Measurements from ENCODE around the gene MACROH2A2. TPM values are rescaled to one million over a fixed set of nuclear protein-coding genes. Genes with fewer than 3 reads are reported as not detected.
"Not testable (repeated sequence)": the region's sequence is repeated elsewhere in the genome, so short reads cannot be mapped to it uniquely, and the experiment has no call there.

The MACROH2A2 gene
- total and polyA plus RNA-seq, 4 experiments from 2014 or later = 4.6 to 5.6 (median 5.1) TPM

GRCh38 chr10:70098271-70098670 lies 45.6 kb downstream of the MACROH2A2 start:
- Histone ChIP-seq H3K27me3 (ENCODE audit: insufficient read depth, low read length) (no peaks in the 10 kb centered on the region), H3K27ac (ENCODE audit: low read depth, low read length) (no peak overlapping the region), H3K9me3 (ENCODE audit: control insufficient read depth in 1 of 2, low read length in 2 of 2) (no peaks in the 10 kb centered on the region), H3K36me3 (ENCODE audit: insufficient read depth, low read length) (peaks cover 13% of the 10 kb centered on the region), H3K4me3 (ENCODE audit: low read length in 2 of 2) (no peak overlapping the region), H3K4me1 (ENCODE audit: insufficient read depth, low read length) (peaks cover 29% of the 10 kb centered on the region)
- no peak overlapping the region for H3K27ac Mint-ChIP-seq
- no peak for DNase-seq
- ChIA-PET POLR2A (ENCODE audit: partially characterized antibody) (no interaction called here), CTCF (ENCODE audit: partially characterized antibody) (interaction anchor here (0.6 to 3.6 kb wide), 3 partner anchors 16 to 59 kb away, joined by 3 to 34 read pairs (median 3); no protein-coding TSS in a partner anchor)
- H3K4me1 Mint-ChIP-seq = peaks cover 16 to 28% (median 24%) of the 10 kb centered on the region in 4 donors
- no peaks in the 10 kb centered on the region for H3K27me3 Mint-ChIP-seq
- H3K4me3 Mint-ChIP-seq = no peak overlapping the region
- H3K9me3 Mint-ChIP-seq = no peaks in the 10 kb centered on the region
- H3K36me3 Mint-ChIP-seq = peaks cover 43 to 63% of the 10 kb centered on the region in 2 donors
- intact Hi-C loops (cut with micrococcal nuclease) = no loop called here

DNA sequence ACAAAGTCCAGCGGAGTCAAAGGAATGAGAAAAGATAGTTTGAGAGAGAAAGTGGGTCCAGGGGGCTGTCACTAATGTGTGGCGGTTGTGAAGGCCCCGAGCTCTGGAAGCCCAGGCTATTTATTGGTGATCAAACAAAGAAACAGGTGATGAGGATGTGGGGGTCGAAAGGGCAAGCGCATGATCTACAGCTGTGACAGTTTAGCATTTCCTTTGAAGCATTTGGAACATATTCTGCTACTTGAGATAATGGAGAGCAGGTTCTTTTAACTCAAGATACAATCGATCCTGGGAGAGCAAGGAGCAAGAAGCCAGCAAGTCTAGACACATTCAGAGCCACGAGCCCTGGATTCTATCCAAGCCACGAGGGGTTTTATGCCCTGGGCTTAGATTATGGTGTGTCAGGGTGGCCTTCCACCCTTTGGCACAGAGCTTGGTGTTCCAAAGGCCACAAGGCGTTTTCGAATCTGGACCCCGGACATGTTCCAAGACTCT lies 48.5 kb downstream of the MACROH2A2 start:
- H3K27me3 ChIP-seq (ENCODE audit: insufficient read depth, low read length); H3K4me3 Mint-ChIP-seq; H3K4me1 ChIP-seq (ENCODE audit: insufficient read depth, low read length); DNase-seq; H3K9me3 ChIP-seq (ENCODE audit: control insufficient read depth in 1 of 2, low read length in 2 of 2); H3K9me3 Mint-ChIP-seq; H3K4me1 Mint-ChIP-seq; POLR2A ChIA-PET (ENCODE audit: partially characterized antibody); intact Hi-C loops (cut with micrococcal nuclease); H3K27me3 Mint-ChIP-seq; H3K4me3 ChIP-seq (ENCODE audit: low read length in 2 of 2); H3K27ac ChIP-seq (ENCODE audit: low read depth, low read length): not testable (repeated sequence)
- Mint-ChIP-seq H3K36me3 (peaks cover 42 to 66% of the 10 kb centered on the region in 2 donors), H3K27ac (peak overlapping the region in 1 of 7 donors; percentile 44)
- CTCF ChIA-PET (ENCODE audit: partially characterized antibody) = interaction anchor here (2.6 to 3.6 kb wide), 2 partner anchors 16 to 45 kb away, joined by 9 to 34 read pairs; partner anchors contain the start of gene TYSND1
- peaks cover 13% of the 10 kb centered on the region for H3K36me3 ChIP-seq (ENCODE audit: insufficient read depth, low read length)

DNA sequence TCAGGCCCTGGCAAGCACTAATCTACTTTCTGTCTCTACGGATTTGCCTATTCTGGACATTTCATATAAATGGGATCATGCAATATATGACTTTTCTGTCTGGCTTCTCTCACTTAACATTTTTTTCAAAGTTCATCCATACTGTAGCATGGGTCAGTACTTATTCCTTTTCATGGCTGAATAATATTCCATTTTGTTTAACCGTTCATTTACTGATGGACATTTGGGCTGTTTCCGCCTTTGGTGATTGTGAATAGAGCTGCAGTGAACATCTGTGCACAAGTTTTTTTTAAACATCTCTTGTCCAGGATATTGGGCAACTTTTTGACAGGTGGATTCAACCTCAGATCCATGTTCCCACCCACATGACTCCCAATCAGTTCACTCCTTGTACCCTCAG lies 49.0 kb downstream of the MACROH2A2 start:
- CTCF ChIA-PET (ENCODE audit: partially characterized antibody) = interaction anchor here (2.6 to 3.6 kb wide), 2 partner anchors 15 to 45 kb away, joined by 9 to 34 read pairs; partner anchors contain the start of gene TYSND1
- H3K36me3 ChIP-seq (ENCODE audit: insufficient read depth, low read length) = peaks cover 13% of the 10 kb centered on the region
- H3K4me1 Mint-ChIP-seq = peaks cover 0 to 6% (median 0%) of the 10 kb centered on the region in 4 donors
- no peak for DNase-seq
- H3K27ac Mint-ChIP-seq = no peak overlapping the region
- no peak overlapping the region for H3K4me3 Mint-ChIP-seq
- H3K4me3 ChIP-seq (ENCODE audit: low read length in 2 of 2) = no peak overlapping the region
- intact Hi-C loops (cut with micrococcal nuclease) = no loop called here
- no peaks in the 10 kb centered on the region for H3K9me3 Mint-ChIP-seq
- no peaks in the 10 kb centered on the region for H3K9me3 ChIP-seq (ENCODE audit: control insufficient read depth in 1 of 2, low read length in 2 of 2)
- H3K36me3 Mint-ChIP-seq = peaks cover 42 to 61% of the 10 kb centered on the region in 2 donors
- H3K27ac ChIP-seq (ENCODE audit: low read depth, low read length) = no peak overlapping the region
- H3K4me1 ChIP-seq (ENCODE audit: insufficient read depth, low read length) = peaks cover under 1% of the 10 kb centered on the region
- H3K27me3 Mint-ChIP-seq = no peaks in the 10 kb centered on the region
- H3K27me3 ChIP-seq (ENCODE audit: insufficient read depth, low read length) = no peaks in the 10 kb centered on the region
- POLR2A ChIA-PET (ENCODE audit: partially characterized antibody) = no interaction called here

DNA sequence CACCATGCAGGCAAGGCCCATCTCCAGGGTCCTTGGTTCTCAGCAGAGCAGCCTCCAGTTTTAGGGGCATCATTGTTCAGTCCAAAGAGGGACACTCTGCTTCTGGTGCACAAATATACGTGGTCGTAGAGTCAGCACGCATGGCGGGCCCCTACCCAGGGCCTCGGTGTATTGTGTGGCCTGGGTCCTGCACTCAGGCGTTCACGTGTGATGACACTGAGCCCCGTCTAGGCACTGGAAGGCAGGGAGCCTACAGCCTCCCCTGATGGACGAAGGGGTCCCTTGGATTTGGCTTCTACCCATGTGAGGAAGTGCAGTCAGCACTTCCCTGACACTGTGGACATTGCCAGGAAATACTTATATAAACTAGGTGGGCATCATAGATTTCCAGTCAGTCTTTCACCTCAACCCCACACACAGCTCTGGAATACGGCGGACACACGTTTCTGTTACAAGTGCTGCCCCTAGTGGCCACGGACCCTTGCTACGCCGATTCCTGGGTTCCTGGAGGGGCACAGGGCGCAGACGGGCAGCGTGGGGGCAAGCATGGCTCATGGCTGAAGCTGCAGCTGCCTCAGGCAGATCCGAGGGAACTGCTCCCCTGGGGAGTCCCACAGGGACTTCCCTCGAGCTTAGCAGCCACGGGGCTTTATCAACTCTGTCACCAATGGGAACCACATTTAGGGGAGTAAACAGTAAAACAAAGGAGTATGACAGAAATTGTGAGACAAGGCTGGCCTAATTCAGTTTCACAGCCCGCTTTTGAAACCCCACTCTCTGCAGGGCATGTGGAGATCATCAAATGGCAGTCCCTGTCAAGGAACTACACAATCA lies 54.5 kb downstream of the MACROH2A2 start:
- intact Hi-C loops (cut with micrococcal nuclease) = no loop called here
- POLR2A ChIA-PET (ENCODE audit: partially characterized antibody) = no interaction called here
- no peak for DNase-seq
- Mint-ChIP-seq H3K9me3 (no peaks in the 10 kb centered on the region), H3K36me3 (peaks cover 9 to 46% of the 10 kb centered on the region in 2 donors), H3K27me3 (no peaks in the 10 kb centered on the region), H3K4me3 (no peak overlapping the region), H3K4me1 (peaks cover 0 to 1% (median under 1%) of the 10 kb centered on the region in 4 donors), H3K27ac (peak overlapping the region in 2 of 7 donors; percentile 36 to 41)
- Histone ChIP-seq H3K9me3 (ENCODE audit: control insufficient read depth in 1 of 2, low read length in 2 of 2) (no peaks in the 10 kb centered on the region), H3K27ac (ENCODE audit: low read depth, low read length) (no peak overlapping the region), H3K4me3 (ENCODE audit: low read length in 2 of 2) (no peak overlapping the region), H3K36me3 (ENCODE audit: insufficient read depth, low read length) (peaks cover 18% of the 10 kb centered on the region), H3K4me1 (ENCODE audit: insufficient read depth, low read length) (no peaks in the 10 kb centered on the region), H3K27me3 (ENCODE audit: insufficient read depth, low read length) (no peaks in the 10 kb centered on the region)
- CTCF ChIA-PET (ENCODE audit: partially characterized antibody) = interaction anchor here (1.1 to 7.9 kb wide), 3 partner anchors 10 to 16 kb away, joined by 3 to 56 read pairs (median 4); no protein-coding TSS in a partner anchor

GRCh38 chr10:70109064-70109729 lies 56.6 kb downstream of the MACROH2A2 start:
- Histone ChIP-seq H3K36me3 (ENCODE audit: insufficient read depth, low read length) (peaks cover 18% of the 10 kb centered on the region), H3K9me3 (ENCODE audit: control insufficient read depth in 1 of 2, low read length in 2 of 2) (no peaks in the 10 kb centered on the region), H3K4me1 (ENCODE audit: insufficient read depth, low read length) (no peaks in the 10 kb centered on the region), H3K4me3 (ENCODE audit: low read length in 2 of 2) (no peak overlapping the region), H3K27me3 (ENCODE audit: insufficient read depth, low read length) (no peaks in the 10 kb centered on the region), H3K27ac (ENCODE audit: low read depth, low read length) (no peak overlapping the region)
- peaks cover 0 to 1% (median 0%) of the 10 kb centered on the region in 4 donors for H3K4me1 Mint-ChIP-seq
- H3K27me3 Mint-ChIP-seq = no peaks in the 10 kb centered on the region
- CTCF ChIA-PET (ENCODE audit: partially characterized antibody) = interaction anchor here (0.9 to 7.9 kb wide), 5 partner anchors 8 to 194 kb away, joined by 3 to 56 read pairs (median 3); partner anchors contain the start of gene TYSND1
- intact Hi-C loops (cut with micrococcal nuclease) = no loop called here
- H3K4me3 Mint-ChIP-seq = no peak overlapping the region
- POLR2A ChIA-PET (ENCODE audit: partially characterized antibody) = interaction anchor here (1.7 kb wide), 1 partner anchor 16 kb away, joined by 5 read pairs; no protein-coding TSS in a partner anchor
- DNase-seq = no peak
- H3K36me3 Mint-ChIP-seq = peaks cover 20 to 43% of the 10 kb centered on the region in 2 donors
- no peaks in the 10 kb centered on the region for H3K9me3 Mint-ChIP-seq
- H3K27ac Mint-ChIP-seq = no peak overlapping the region

GRCh38 chr10:70111496-70111895 lies 58.9 kb downstream of the MACROH2A2 start:
- Mint-ChIP-seq H3K9me3 (no peaks in the 10 kb centered on the region), H3K27ac (no peak overlapping the region), H3K27me3 (no peaks in the 10 kb centered on the region), H3K4me1 (peaks cover 0 to 6% (median 3%) of the 10 kb centered on the region in 4 donors), H3K36me3 (peaks cover 20 to 38% of the 10 kb centered on the region in 2 donors), H3K4me3 (no peak overlapping the region)
- intact Hi-C loops (cut with micrococcal nuclease) = no loop called here
- POLR2A ChIA-PET (ENCODE audit: partially characterized antibody) = no interaction called here
- Histone ChIP-seq H3K4me3 (ENCODE audit: low read length in 2 of 2) (no peak overlapping the region), H3K27me3 (ENCODE audit: insufficient read depth, low read length) (no peaks in the 10 kb centered on the region), H3K36me3 (ENCODE audit: insufficient read depth, low read length) (peaks cover 18% of the 10 kb centered on the region), H3K9me3 (ENCODE audit: control insufficient read depth in 1 of 2, low read length in 2 of 2) (no peaks in the 10 kb centered on the region), H3K27ac (ENCODE audit: low read depth, low read length) (no peak overlapping the region), H3K4me1 (ENCODE audit: insufficient read depth, low read length) (peaks cover 3% of the 10 kb centered on the region)
- CTCF ChIA-PET (ENCODE audit: partially characterized antibody) = no interaction called here
- no peak for DNase-seq

GRCh38 chr10:70112071-70112470 lies 59.4 kb downstream of the MACROH2A2 start:
- ChIA-PET CTCF (ENCODE audit: partially characterized antibody) (no interaction called here), POLR2A (ENCODE audit: partially characterized antibody) (no interaction called here)
- H3K4me3 ChIP-seq (ENCODE audit: low read length in 2 of 2) = no peak overlapping the region
- no peak for DNase-seq
- Mint-ChIP-seq H3K36me3 (peaks cover 20 to 38% of the 10 kb centered on the region in 2 donors), H3K27me3 (no peaks in the 10 kb centered on the region), H3K4me1 (peaks cover 0 to 7% (median 3%) of the 10 kb centered on the region in 4 donors), H3K27ac (peak overlapping the region in 1 of 7 donors; percentile 15), H3K9me3 (no peaks in the 10 kb centered on the region), H3K4me3 (no peak overlapping the region)
- peaks cover 5% of the 10 kb centered on the region for H3K4me1 ChIP-seq (ENCODE audit: insufficient read depth, low read length)
- no peaks in the 10 kb centered on the region for H3K9me3 ChIP-seq (ENCODE audit: control insufficient read depth in 1 of 2, low read length in 2 of 2)
- peaks cover 18% of the 10 kb centered on the region for H3K36me3 ChIP-seq (ENCODE audit: insufficient read depth, low read length)
- no peaks in the 10 kb centered on the region for H3K27me3 ChIP-seq (ENCODE audit: insufficient read depth, low read length)
- intact Hi-C loops (cut with micrococcal nuclease) = no loop called here
- H3K27ac ChIP-seq (ENCODE audit: low read depth, low read length) = no peak overlapping the region
